Renal cortical epithelial cell (primary cell): ENCODE results near the gene MRPL55. TPM values are rescaled to one million over a fixed set of nuclear protein-coding genes. Genes with fewer than 3 reads are reported as not detected.
A peak's percentile ranks its signal among the peaks of the same experiment; 100 is the strongest.

Experiments used
- DNase-seq: peaks from one replicate; pipeline ENCODE4 v3.0.0-alpha.2; 2011; ENCODE audit warnings: low read depth
- total RNA-seq: library from RNA; depleted of rRNA; stranded (reverse); fragments of >200 nt; gene quantifications from 2 replicates; pipeline ENCODE4 v1.2.3, GENCODE V29; 2014

The MRPL55 gene
- total RNA-seq, 1 donor from 2014 or later, result 36.3 TPM

- DNase-seq, result no peak
Measured at GRCh38 chr1:228084797-228085196, 24.3 kb downstream of the MRPL55 start.

GRCh38 chr1:228084325-228084724 is 24.8 kb downstream of the MRPL55 start:
- DNase-seq, result peak; percentile 65

GRCh38 chr1:228083871-228084278 is 25.2 kb downstream of the MRPL55 start:
- DNase-seq, result no peak

- peak; percentile 43 for DNase-seq
Measured at GRCh38 chr1:228082918-228083870, 25.9 kb downstream of the MRPL55 start.

- DNase-seq, result peak; percentile 75
Measured at GRCh38 chr1:228082214-228082917, 26.7 kb downstream of the MRPL55 start, which contains the start of gene ARF1. ARF1 (plus strand) TSS chr1:228082708; CDS start chr1:228097115, 14,407 bp downstream.

GRCh38 chr1:228081578-228082213 is 27.4 kb downstream of the MRPL55 start:
- no peak for DNase-seq

- DNase-seq, result no peak
Measured at GRCh38 chr1:228081144-228081543, 28.0 kb downstream of the MRPL55 start.

- DNase-seq, result no peak
Measured at GRCh38 chr1:228079601-228080263, 29.4 kb downstream of the MRPL55 start.

- no peak for DNase-seq
Measured at GRCh38 chr1:228079013-228079412, 30.1 kb downstream of the MRPL55 start.

GRCh38 chr1:228077565-228078330 is 31.4 kb downstream of the MRPL55 start:
- no peak for DNase-seq

GRCh38 chr1:228076796-228077430 is 32.2 kb downstream of the MRPL55 start:
- no peak for DNase-seq

- no peak for DNase-seq
Measured at GRCh38 chr1:228075801-228076271, 33.3 kb downstream of the MRPL55 start.

- no peak for DNase-seq
Measured at GRCh38 chr1:228074954-228075730, 34.0 kb downstream of the MRPL55 start.

GRCh38 chr1:228073857-228074545 is 35.1 kb downstream of the MRPL55 start:
- DNase-seq, result no peak

GRCh38 chr1:228073061-228073856 is 35.8 kb downstream of the MRPL55 start:
- no peak for DNase-seq

- DNase-seq, result no peak
Measured at GRCh38 chr1:228072658-228073043, 36.4 kb downstream of the MRPL55 start.

- DNase-seq, result no peak
Measured at GRCh38 chr1:228071839-228072657, 37.1 kb downstream of the MRPL55 start.
